Endometrium (tissue), 2 donors: ENCODE data around the gene PHF19.

Source experiments
- FAIRE-seq: peaks from 2 replicates; lab custom pipeline; 2012; peaks lifted over from hg19 to GRCh38; lab: Jason Lieb, UNC
- donor health status: control.
- donor health status: control.

The PHF19 gene

DNA sequence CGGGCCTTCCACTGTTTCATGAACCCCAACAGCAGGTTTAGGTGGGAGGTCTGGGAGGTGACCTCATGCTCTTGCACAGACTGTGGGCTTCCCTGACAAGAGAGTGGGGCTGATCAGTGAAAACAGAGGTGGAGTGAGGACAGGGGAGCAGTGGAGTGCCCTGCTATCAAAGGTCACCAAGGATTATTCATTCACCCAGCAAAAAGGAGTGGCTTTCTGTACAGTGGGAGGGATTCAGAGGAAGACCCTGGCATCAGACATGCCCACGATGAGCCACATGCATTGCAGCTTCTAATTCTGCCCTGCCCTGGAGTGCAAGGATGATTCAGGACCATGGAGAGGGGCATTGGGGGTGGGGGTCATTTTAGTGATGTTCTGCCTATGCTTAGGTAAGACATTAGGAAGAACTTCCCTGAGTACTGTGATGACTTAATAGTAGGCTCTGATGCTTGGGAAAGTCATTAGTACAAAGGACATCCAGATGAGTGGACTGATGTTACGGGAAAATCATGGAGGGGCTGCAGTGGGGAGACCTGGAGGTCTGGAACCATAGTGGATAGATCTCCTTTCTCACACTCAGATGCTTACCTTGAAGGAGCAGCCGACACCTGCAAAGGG lies 36.8 kb upstream of the PHF19 start:
- FAIRE-seq, result no peak

DNA sequence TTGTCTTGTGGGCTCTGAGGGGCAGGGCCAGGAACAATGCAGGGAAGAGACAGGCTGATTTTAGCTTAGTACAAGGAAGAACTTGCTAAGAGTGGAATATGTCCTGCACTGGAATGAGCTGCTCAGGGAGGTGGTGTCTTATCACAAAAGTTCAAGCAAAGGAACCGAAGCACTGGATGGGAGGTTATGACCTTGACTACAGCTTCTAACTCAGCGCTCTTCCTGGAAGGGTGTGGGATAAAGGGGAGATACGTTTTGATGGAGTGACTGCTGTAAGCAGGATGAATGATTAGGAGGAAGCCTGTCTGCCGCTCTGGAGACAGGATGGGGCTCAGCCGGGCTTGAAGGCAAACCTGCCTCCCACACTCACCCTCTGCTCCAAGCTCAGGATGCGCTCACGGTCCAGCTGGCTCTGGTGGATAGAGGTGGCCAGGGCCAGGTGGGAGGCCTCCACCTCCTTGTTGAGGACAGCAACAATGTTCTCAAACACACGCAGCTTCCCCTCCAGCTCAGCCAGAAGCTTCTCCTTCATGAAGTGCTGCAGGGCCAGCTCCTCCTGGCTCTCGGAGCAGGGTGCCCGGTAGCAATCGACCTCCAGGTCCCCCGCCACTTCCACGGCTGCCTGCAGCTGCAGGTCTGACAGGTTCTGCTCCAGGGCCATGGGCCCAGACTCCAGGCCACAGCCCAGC lies 36.1 kb upstream of the PHF19 start:
- no peak for FAIRE-seq

DNA sequence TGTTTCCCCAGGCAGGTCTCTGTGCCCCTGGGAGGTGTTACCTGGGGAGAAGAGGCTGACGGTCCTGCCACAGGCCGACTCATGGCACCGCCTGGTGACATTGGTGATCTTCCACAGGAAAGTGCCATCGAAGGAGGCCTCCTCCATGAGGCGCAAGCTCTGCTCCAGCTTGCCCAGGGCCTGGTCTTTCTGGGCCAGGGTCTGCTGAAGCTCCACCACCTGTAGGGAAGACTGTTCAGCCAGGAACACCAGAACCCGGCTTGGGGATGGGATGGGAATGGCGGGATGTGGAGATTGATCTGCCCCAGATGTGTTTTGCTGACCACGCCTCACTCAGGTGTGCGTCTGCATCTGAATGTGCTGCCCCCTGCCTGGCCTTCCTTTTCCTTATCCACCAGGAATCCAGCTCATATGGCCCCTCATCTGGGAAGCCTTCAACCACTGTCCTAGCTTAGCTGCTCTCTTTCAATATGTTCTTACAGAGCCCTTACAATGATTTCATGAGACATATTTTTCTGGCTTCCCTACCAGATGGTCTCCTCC lies 34.4 kb upstream of the PHF19 start:
- FAIRE-seq, result no peak

DNA sequence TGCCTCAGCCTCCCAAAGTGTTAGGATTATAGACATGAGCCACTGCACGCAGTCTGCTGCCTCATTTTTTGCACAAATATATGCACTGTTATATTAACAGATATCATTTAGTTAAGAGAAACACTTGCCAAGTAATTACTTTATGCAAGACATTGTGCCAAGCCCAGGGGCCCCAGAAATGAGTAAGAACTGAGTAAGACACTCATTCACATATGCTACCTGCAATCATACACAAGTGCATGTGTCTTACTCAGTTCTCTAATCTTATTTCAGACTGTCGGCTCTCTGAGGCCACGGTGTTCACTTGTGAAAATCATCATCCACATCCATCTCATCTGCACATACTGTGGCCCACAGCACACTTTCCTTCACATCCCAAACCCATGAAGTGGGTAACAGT lies 33.7 kb upstream of the PHF19 start:
- FAIRE-seq, result no peak

DNA sequence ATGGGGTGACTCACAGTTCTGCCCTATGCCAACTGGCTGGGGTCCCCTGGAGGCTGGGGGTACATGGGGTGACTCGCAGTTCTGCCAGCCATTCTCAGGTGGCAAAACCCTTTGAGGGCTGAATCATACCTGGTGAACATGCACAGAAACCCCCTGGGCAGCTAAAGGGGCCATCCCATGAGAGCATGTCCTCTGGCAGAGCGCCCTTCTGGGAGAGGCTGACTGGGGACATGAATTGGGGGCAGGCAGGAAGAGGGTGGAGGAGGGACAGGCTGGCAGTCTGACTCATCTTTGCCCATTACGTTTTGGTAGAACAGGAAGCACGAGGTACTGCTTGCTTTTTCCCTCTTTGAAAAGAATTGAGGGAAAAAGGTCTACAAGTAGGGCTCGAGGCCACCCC lies 32.9 kb upstream of the PHF19 start:
- no peak for FAIRE-seq

DNA sequence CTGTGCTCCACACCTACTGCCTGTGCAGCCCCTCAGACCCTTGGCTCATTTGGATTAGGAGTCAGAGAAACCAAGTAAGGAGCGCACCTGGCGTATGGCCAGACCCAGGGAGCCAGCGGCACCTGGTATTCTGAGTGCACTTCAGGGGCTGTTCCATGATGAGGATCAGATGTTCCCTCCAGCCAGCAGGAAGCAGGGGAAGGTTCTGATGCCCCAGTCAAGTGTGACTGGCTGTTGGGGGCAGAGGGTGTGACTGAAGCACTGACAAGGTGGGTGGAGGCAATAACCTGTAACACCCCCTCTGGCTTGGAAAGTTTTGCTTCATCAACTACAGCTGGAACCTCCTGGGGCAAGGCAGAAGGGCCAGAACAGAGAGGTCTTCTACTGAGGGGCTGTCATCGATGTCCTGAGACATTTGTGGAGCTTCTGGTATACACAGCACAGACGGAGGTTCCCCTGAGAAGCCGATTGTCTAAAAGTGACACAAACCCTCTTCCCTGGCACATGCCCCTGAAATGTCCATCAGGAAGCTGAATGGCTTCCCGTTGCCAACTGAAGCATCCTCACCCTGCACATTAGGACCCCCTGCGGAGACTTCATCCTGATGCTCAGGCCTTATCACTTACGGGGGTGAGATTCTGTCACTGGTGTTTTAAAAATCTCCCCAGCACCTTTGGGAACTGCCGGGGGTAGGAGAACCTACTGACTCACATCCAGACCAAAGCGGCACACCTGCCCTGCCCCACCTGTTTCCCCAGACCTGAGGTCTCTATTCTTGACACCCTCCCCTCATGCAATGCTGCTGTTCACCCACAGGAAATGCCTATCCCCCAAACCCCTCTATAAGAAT lies 28.6 kb upstream of the PHF19 start:
- no peak for FAIRE-seq

DNA sequence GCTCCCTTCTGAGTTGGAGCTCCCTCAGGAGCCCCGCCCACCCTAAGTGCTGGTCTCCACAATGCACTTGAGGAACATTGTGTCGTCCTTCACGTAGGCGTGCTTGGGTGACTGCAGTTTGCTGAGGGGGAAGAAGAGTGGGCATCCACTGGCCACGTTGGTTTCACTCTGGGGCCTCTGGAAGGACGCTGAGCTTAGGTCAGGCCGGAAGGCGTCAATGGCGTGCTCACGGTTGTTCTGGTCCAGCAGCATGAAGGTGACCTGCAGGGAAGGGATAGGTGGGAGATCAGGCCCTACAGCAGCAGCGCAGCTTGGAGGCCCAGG lies 28.0 kb upstream of the PHF19 start:
- FAIRE-seq, result no peak

DNA sequence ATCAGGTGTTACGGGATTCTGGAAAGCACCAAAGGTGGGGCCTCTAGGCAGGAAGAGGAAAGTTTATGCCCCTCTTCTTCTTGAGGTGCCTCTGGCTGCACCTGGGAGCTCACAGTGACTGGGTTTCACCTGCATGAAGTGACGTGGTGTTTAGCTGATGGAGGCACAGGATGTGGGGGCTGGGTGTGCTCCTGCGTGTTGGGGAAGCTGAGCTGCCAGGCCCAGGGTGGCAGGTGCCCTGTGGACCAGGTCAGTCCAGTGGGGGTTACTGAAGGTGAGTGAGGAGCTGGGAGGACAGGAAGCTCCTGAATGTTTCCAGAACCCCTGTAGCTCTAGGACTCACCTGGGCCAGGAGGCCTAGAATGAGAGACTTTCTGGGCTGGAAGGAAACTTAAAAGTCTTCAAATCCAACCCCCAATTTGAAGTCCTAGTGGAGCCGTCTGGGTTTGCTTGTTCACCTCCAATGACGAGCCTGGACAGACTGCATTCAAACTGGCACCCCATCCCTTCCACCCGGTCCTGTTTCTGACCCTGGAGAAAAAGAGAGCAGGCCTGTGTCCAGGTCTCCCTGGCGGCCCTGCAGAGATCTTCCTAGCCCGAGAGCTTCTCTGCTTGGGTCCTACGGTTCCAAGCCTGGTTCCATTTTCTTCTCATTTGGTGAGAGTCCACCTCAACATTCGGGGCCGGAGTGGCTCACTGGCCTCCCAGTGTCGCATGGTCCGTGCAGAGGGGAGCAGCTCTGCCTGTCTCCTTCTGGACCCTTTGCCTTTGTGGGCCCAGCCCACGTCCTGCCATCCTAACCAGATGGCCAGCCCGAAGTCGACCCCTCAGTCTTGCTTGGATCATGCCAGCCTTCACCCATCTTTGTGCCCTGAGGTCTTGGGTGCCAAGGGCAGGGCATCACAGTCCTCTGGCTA lies 27.3 kb upstream of the PHF19 start:
- FAIRE-seq, result no peak

DNA sequence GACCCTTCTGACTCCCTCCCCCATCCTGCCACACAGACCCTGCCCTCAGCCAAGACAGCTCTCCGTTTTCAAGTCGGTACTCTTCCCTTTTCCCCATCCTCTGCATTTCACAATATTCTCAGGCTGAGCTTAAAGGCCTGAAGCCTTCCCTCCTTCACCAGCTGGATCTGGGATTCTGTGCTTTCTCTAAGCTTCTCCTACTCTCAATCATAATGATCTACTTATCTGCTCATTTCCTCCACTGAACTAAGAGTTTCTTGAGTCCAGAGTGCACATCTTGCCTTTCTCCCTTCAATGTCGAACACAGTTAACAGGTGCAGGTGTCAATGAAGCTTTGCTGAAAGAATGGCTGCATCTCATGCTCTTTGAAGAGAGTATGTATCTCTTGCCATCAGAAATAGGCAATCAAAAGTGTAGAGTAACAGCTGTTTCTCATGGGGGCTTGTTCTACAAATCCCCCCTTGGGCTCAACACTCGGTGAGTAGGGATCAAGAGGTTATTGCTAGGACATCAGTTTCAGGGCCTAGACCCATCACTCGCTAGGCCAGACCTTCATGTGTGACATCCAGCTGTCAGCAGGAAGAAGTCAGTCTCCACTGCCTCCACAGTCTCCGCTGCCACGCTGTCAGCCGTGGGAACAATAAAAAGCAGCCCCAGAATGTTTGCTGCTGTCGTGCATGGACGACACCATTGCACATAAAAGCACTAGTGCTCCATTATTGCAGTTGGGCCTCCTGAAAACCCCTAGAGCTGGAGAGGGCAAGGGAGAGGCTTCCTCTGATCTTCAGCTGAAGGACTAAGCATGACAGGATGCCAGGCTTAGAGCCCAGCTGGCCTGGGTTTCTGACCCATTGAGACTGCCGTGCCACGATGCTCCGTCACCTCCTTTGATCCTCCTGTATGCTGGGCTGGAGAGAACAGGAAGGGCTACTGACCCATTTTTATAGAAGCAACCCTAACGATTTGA lies 25.9 kb upstream of the PHF19 start:
- no peak for FAIRE-seq

DNA sequence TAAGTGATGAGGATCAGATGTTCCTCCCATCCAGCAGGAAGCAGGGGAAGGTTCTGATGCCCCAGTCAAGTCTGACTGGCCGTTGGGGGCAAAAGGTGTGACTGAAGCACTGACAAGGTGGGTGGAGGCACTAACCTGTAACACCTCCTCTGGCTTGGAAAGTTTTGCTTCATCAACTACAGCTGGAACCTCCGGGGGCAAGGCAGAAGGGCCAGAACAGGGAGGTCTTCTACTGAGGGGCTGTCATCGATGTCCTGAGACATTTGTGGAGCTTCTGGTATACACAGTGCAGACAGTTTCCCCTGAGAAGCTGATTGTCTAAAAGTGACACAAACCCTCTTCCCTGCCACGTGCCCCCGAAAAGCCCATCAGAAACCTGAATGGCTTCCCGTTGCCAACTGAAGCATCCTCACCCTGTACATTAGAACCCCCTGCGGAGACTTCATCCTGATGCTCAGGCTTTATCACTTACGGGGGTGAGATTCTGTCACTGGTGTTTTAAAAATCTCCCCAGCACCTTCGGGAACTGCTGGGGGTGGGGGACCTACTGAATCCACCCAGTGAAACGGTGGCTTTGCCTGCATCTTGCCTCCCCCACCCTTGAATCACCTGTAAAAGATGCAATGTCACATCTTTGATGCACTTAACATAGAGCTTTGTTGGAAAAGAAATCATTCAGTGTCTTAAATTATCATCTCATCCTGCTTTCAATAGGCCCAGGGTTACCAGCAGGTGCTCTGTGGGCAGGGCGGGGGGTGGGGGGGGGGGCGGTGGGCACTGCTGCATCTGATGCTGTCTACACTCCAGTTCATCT lies 25.0 kb upstream of the PHF19 start:
- no peak for FAIRE-seq

DNA sequence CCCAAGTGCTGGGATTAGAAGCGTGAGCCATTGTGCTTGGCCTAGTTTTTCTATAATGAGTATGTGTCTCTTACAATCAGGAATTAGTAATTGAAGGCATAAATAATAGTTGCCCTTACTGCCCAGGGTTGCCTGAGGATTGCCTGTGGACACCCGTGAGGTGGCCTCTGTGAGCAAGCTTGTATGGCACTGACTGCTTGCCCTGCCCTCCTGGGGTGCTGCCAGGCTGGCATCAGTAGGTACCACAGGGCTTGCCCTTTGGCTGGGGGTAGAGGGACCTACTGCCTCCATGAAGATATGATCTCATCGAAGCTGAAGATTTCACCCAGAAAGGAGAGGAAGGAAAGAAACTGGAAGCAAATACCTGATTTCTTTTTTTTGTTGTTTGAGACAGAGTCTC lies 23.8 kb upstream of the PHF19 start:
- FAIRE-seq, result no peak

DNA sequence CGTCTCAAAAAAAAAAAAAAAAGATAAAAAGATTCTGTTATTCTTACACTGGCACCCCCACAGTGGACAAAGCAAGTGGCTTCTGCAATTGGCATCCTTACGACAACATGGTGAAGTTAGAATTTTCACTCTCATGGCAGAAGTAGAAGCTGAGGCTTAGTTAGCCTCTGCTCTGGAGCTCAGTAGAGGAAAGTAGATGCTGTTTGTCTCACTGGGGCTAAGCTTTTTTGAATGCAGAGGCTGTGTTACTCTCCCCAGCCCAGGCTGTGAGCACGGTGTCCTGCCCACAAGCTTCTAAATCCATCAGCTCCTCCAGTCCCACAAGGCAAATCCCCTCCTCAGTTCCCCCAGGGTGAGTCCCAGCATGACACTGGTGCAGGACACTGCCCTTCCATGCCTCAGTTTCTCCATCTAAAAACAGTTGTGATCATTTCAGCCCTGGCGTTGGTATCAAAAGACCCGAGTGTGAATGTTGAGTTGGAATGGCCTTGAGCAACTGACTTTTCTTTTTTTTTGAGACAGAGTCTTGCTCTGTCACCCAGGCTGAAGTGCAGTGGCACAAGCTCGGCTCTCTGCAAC lies 22.6 kb upstream of the PHF19 start:
- FAIRE-seq, result no peak

DNA sequence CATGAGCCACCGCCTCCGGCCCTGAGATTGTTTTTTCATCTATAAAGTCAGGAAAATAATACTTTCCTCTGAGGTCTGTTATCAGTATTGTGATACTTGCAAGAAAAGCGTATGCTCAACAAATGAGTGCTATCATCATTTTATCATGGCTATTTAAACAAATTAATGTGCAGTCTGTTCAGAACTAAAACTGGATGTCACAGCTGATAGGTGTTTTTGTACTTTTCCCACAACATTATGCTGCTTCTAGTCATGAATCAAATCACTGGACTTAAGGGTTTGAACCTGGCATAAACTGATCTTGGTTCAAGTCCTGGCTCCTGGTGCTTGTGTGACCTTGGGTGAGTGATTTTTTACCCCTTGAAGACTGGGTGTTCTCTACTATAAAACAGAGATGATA lies 21.4 kb upstream of the PHF19 start:
- FAIRE-seq, result no peak

DNA sequence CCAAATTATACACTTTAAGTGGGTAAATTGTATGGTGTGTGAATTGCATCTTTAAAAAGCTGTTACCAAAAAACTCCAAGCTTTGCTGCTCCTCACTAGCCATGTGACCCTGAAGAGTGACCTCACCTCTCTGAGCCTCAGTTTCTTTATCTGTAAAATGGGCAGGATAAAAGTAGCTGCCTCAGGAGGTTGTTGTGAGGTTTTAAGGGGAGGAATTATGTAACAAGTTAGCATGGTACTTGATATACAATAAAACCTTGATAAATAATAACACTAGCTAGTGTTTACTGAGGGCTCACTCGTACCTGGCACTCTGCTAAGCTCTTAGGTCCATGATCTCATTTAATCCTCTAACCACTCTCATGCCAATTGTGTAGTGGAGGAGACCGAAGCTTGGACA lies 19.0 kb upstream of the PHF19 start:
- no peak for FAIRE-seq

DNA sequence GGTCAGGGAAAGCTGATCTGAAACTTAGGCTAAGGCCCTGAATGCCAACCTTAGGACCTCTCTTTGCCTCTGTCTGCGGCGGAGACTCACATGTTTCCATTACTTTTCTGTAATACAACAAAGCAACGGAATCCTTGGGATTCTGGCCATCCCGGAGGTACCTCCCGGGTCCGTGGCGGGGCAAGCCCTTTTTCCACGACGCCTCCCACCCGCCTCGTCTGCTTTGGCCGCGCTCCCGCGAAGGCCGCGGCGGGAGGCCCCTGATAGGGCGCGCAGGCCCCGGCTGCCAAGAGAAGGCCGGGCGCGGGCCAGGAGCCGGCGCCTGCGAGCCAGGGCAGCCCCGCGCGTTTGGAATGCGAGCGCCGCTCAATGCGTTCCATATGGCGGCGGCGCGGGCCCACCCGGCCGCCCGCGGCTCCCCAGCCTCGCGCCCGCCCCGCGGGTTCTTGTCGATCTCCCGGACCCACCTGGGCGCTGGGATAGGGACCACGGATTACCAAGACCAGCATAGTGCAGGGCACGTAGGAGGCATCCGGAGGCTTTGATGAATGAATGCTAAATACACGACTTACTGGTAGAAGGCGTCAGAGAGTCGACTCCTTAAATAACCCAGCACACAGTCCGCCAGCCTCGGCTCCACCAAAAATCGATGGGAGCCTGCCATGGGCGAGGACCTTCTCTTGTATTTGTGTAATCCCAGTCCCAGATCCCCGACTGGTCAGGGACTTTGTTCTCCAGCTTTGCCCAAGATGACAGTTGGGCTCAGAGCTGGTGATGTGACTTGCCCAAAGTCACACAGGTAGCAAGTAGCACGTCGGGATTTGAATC lies 17.5 kb upstream of the PHF19 start:
- FAIRE-seq, result no peak

DNA sequence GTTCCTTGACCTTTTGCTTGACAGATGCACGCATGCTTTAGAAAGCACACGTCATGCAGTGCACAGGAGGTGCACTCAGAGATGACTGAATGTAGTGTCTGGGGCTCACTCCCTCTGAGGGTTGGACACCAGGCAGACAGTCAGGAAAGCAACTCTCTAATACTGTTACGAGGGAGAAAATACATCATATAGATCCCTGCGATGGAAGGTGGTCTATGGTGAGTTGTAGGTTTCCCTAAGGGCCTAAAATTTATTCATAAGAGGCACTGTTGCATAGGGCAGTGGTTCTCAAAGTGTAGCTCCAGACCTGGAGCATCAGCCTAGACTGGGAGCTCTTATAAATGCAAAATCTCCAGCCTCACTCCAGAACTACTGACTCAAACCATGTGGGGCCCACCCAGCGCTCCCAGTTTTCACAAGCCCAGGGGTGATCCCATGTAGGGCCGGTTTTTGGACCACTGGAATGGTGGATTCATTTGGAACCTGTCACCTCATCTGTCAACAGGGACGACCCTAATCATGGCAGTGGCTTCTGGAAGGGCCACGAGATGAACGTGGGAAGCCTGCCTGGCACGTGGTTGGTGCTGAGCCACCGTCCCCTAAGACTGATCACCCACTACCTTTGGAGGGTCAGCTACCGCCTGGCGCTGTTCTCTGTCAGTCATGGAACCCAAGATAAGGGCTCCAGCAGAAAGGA lies 16.8 kb upstream of the PHF19 start:
- FAIRE-seq, result no peak

DNA sequence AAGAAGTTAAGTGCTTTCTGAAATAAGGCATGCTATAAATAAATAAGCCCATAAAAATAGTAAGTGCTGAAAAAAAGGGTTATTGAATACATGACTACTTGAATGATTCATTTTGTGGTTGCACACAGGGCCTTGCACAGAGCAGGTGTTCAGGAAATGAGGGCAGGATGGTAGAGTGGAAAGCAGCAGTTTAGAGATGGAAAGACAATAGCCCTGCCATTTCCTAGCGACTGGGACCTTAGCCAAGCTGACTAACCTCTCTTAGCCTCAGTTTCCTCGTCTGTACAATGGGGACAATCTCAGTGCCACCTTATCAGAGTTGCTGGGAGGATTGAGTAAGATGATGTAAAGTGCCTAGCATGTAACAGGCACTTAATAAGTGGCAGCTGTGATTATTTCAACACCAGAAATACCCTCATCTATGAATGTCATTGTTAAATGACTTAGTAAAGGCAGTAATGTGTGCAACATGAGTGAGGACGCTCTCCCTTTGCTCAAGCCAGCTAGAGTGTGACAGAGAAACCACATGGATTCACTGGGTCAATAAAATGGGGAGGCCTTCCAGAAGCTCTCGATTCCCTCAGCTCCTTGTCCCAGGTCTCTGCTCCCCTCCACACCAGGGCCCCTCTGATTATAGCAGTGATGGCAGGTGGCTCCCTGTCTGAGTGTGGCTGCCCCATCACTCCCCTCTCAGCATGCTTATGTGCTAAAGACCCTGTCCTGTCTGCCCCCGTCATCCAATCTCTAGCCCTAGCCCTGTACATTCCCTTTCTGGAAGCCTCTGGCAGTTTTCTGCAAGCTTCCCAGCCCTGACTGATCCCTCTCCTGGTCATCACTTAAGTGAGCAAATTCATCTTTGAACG lies 16.0 kb upstream of the PHF19 start:
- no peak for FAIRE-seq
